Cerebellar cortex (tissue), 1 donor: Measurements from ENCODE around the gene LINS1.
A peak's percentile ranks its signal among the peaks of the same experiment; 100 is the strongest.

ENCODE experiments used
- DNase-seq: peaks from one replicate; pipeline ENCODE4 v3.0.0-alpha.2; 2015; ENCODE audit warnings: low spot score

The LINS1 gene

DNA sequence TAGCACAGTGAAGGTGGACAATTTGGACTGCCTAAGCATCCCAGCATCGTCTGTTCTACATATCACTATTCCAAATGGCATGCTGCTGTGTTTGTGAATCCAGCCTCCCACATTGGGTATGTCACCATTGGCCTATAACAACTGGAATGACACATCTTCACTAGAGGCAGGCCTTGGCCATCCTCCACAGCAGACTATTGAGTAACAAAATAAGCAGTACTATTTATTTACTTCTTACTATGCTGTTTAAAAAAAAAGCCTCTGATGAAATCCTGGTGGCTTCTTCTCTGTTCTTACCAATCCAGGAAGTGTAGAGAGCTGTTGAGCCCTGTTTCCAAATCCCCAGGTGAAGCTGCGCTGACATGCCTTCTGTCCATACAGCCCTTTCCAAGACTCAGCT is 42.7 kb downstream of the LINS1 start:
- no peak for DNase-seq

GRCh38 chr15:100558771-100559254 is 43.2 kb downstream of the LINS1 start:
- DNase-seq = no peak

GRCh38 chr15:100553468-100553867 is 48.5 kb downstream of the LINS1 start:
- no peak for DNase-seq

GRCh38 chr15:100547961-100548360 is 54.0 kb downstream of the LINS1 start:
- DNase-seq = no peak

- no peak for DNase-seq
These were observed 57.0 kb downstream of the LINS1 start for GRCh38 chr15:100544946-100545345.

GRCh38 chr15:100544338-100544841 is 57.6 kb downstream of the LINS1 start:
- DNase-seq = no peak

DNA sequence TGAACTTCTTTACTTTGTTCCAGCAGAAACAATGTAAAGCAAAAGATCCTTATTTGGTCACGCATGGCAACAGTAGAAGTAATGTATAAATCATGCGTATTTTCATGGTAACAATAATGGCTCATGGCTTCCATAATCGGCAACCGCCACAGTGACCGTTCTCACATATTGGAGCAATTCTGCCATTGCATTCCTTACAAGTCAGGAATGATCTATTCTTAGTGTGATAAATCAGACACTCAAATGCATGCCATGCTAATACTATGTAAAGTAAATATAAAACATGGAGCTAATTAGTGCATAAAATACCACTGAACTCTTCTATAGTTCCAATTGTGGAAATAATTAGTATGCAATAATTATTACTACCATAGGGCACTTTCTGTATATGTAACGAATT is 59.7 kb downstream of the LINS1 start:
- DNase-seq = no peak

DNA sequence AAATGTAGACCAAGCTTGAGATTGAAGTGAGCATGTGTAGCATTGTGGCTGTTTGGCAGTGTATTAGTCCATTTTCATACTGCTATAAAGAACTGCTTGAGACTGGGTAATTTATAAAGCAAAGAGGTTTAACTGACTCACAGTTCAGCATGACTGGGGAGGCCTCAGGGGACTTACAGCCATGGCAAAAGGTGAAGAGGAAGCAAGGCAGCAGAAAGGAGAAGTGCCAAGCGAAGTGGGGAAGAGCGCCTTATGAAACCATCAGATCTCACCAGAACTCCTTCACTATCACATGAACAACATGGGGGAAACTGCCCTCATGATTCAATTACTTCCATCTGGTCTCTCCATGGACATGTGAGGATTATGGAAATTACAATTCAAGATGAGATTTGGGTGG is 64.7 kb downstream of the LINS1 start:
- no peak for DNase-seq

DNA sequence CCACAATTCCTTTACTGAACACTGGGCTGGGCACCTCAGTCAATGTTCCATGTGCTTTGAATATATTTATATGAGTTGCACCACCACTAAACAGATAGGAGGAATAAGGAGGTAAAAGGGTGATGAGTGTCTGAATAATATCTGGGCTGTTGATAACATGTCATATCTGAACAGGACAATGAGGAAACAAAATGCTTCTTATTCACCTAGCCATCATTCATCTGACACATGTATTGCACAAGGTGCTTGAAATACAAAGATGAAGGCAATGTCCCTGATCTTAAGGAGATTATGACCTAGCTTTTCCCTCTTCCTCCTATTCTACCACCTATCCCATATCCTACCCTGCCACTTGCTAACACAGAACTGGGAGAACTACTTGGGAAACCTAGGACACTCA is 65.3 kb downstream of the LINS1 start:
- DNase-seq = no peak

- no peak for DNase-seq
These were observed 68.1 kb downstream of the LINS1 start for GRCh38 chr15:100533886-100534285.

DNA sequence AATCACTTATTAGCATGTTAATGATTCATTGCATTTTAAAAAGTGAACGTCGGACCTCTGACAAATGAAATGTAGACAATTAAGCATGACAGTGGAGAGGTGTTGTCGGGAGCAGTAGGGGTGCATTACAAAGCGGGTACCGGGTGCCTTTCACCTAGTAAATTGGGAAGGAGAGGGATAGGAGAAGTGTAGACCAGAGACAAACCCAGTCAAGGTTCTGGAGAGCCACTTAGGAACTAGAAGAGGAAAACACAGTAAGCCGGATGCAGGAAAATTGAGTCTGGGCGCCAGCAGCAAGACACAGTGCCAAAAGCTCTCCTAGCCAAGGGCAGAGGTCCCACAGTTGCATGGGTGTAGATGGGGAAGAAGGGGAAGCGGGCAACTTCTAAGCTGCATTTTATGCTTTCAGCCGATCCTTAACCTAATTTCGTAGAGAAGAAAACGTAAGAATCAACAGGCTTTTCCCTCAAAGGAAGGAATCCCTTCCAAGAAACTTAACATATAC is 70.1 kb downstream of the LINS1 start:
- DNase-seq = no peak

GRCh38 chr15:100531204-100531603 is 70.8 kb downstream of the LINS1 start:
- no peak for DNase-seq

- no peak for DNase-seq
These were observed 72.4 kb downstream of the LINS1 start for GRCh38 chr15:100529556-100529955.

GRCh38 chr15:100528833-100529428 is 73.1 kb downstream of the LINS1 start, which contains the start of gene CERS3:
CERS3 (minus strand) TSS chr15:100528950; CDS start chr15:100501849, 27,101 bp downstream.
- DNase-seq = no peak

- DNase-seq = peak; percentile 85
These were observed 75.9 kb downstream of the LINS1 start for GRCh38 chr15:100526027-100526481.

DNA sequence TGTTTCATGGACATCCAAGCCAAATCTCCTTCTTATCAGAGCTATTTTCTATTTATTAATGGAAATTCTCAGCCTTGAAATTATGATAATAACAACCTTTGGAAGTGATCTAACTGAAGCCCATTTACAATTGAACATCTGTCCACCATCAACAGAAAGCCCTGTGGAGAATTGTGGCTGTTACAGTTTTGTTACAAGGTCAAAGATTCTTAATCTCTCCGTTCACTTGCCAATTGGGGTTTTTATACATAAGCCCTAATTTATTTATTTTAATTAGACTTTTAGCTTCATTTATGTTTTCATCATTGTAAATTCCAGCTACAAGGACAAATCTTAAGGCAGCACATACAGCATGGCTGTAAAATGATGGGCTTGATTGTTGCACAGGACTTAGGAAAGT is 76.5 kb downstream of the LINS1 start:
- no peak for DNase-seq

GRCh38 chr15:100524326-100524725 is 77.7 kb downstream of the LINS1 start:
- no peak for DNase-seq

- DNase-seq = no peak
These were observed 80.1 kb downstream of the LINS1 start for GRCh38 chr15:100521907-100522306.

DNA sequence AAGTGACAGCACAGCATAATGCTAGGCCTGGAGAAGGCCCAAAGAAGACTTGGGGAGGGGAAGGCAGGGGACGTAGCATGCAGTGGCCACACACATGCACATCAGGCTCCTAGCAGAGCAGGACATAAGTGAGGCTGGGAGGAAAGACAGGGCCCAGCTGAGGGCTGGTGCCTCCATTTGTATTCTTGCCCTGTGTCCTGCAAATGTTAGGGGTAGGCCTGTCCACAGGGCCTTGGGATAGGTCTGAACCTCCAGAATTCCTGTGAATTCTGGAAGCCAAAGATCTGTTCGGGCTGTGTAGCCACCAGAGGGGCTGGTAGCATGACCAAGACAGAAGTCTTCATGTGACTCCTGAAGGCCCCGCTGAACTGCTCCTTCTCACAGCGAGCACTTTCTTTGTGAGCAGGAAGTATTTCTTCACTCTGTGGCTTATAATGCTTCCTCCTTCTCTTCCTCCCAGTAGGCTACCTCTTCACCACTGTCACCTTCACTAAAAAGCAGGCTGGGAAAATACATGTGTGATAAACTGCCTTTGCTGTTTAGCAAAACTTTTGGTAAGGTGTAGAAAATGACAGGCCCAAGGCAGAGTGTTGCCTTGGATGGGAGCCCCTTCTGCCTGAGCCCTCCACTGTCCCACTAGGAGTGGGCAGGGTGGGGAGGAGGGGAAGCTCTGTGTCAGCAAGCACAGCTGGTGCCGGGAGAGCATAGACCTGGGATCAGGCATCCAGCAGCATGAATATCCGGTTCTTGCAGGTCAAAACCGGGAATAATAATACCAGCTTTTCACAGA is 81.7 kb downstream of the LINS1 start:
- no peak for DNase-seq

GRCh38 chr15:100517846-100518245 is 84.1 kb downstream of the LINS1 start:
- no peak for DNase-seq
